Liver (tissue), 3 donors: ENCODE results near the gene LMBRD2.

Experiments used
- ATF3 ChIP-seq: IDR thresholded peaks from 2 replicates; pipeline ENCODE4 v1.6.1; 2016; ENCODE audit warnings: antibody characterized with exemption
- CTCF ChIP-seq: fragments of 150-350 bp; IDR thresholded peaks from 2 replicates; pipeline ENCODE4 v1.5.1; 2017; ENCODE audit warnings: improper control_type of control experiment, low read depth, low read length; ENCODE audit not compliant: missing input control
- GABPA ChIP-seq, 2 donors: IDR thresholded peaks in 1 of 2; conservative IDR thresholded peaks in 1 of 2; 2 replicates each; pipeline ENCODE4 v1.6.1; 2016; ENCODE audit warnings: antibody characterized with exemption in 2 of 2, mild to moderate bottlenecking in 1 of 2, moderate library complexity in 1 of 2
- HNF4A ChIP-seq, 2 donors: conservative IDR thresholded peaks; 2 replicates each; pipeline ENCODE4 v1.6.1; 2016; ENCODE audit warnings: antibody characterized with exemption in 2 of 2, mild to moderate bottlenecking in 2 of 2
- JUND ChIP-seq, 2 donors: IDR thresholded peaks; 2 replicates each; pipeline ENCODE4 v1.6.1; 2016; ENCODE audit warnings: antibody characterized with exemption in 2 of 2
- MAX ChIP-seq: IDR thresholded peaks from 2 replicates; pipeline ENCODE4 v1.6.1; 2016; ENCODE audit warnings: antibody characterized with exemption
- RAD21 ChIP-seq, 2 donors: IDR thresholded peaks; 2 replicates each; pipeline ENCODE4 v1.6.1; 2016; ENCODE audit warnings: antibody characterized with exemption in 2 of 2, mild to moderate bottlenecking in 2 of 2
- REST ChIP-seq: IDR thresholded peaks from 2 replicates; pipeline ENCODE4 v1.6.1; 2016; ENCODE audit warnings: antibody characterized with exemption, mild to moderate bottlenecking
- RXRA ChIP-seq, 2 donors: IDR thresholded peaks; 2 replicates each; pipeline ENCODE4 v1.6.1; 2017 to 2018; ENCODE audit warnings: antibody characterized with exemption in 2 of 2, mild to moderate bottlenecking in 1 of 2
- SP1 ChIP-seq: IDR thresholded peaks from 2 replicates; pipeline ENCODE4 v1.6.1; 2018; ENCODE audit warnings: antibody characterized with exemption, mild to moderate bottlenecking
- TAF1 ChIP-seq: conservative IDR thresholded peaks from 2 replicates; pipeline ENCODE4 v1.6.1; 2016; ENCODE audit warnings: antibody characterized with exemption, mild to moderate bottlenecking
- YY1 ChIP-seq: IDR thresholded peaks from 2 replicates; pipeline ENCODE4 v1.6.1; 2016; ENCODE audit warnings: antibody characterized with exemption, mild to moderate bottlenecking
- ZBTB33 ChIP-seq: IDR thresholded peaks from 2 replicates; pipeline ENCODE4 v1.6.1; 2016; ENCODE audit warnings: antibody characterized with exemption
- donor health status: healthy.
- donor health status: healthy.

GRCh38 chr5:36177154-36177553 is 25.5 kb upstream of the LMBRD2 start:
- no peak for TF ChIP-seq CTCF
- no peak for TF ChIP-seq MAX
- TF ChIP-seq ATF3: no peak
- no peak for TF ChIP-seq REST
- TF ChIP-seq JUND (IDR thresholded peaks at IDR 0.05): no peak
- TF ChIP-seq RAD21 (IDR thresholded peaks at IDR 0.05): no peak
- no peak for TF ChIP-seq TAF1
- no peak for TF ChIP-seq GABPA (IDR thresholded peaks at IDR 0.05 in 1 of 2, conservative IDR thresholded peaks at IDR 0.05 in 1 of 2)
- no peak for TF ChIP-seq YY1
- no peak for TF ChIP-seq SP1
- TF ChIP-seq RXRA (IDR thresholded peaks at IDR 0.05): no peak
- TF ChIP-seq ZBTB33: no peak
- no peak for TF ChIP-seq HNF4A (conservative IDR thresholded peaks at IDR 0.05)
